VCaP (cell line): ENCODE data around the gene KRT82.

ENCODE experiments used
- H3K27ac ChIP-seq: fragments of 450-650 bp; 2 replicates; pipeline ENCODE4 v1.5.1; 2017
- CTCF ChIP-seq: fragments of 450-650 bp; conservative IDR thresholded peaks from 2 replicates; pipeline ENCODE4 v1.5.1; 2017; ENCODE audit warnings: mild to moderate bottlenecking, moderate library complexity

Gene KRT82

GRCh38 chr12:52390739-52391617, 15.2 kb downstream of the KRT82 start:
- H3K27ac ChIP-seq: no peak overlapping the region
- peak; percentile 75 for TF ChIP-seq CTCF

DNA sequence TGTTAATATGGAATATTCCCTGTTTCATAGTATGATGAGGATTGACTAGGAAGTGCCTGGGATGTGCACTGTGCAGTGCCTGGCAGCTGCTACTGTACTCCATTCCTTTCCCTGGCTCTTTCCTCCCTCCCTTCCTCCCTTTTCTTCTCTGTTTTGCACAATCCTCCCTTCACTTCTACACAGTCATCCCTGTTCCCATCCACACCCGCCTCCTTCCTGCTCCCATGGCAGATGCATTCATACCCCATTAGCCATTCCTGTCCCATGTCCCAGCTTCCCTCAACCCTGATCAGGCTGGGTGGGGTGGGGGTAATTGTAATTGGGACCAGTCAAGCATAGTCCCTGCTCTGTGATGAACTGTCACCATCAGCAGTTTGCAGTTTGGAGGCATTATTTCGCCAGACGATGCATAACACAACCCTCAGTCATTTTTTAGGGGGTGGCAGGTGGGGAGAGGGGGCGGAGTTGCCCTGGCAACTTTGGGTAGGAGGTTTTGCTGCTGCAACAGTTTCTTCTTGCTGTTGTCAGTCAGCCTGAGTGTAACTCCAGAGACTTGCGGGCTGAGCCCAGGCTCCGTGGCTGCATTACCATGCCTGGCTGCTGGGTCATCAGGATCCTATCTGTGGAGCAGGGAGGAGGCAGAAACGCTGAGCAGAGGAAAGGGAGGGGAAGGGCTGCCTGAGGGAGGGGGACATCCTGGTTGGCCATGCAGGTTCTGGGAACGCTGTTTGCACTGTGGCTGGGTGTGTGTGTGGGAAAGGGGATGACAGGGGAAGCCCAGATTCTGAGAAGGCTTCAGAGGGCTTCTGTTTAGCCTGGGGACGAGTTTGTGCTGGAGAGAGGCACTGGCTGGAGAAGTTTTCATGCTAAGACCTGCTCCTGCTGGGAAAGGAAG, 16.6 kb downstream of the KRT82 start:
- TF ChIP-seq CTCF: no peak
- no peak overlapping the region for H3K27ac ChIP-seq

- H3K27ac ChIP-seq: no peak overlapping the region
- TF ChIP-seq CTCF: no peak
Observed at GRCh38 chr12:52387859-52388258, 18.3 kb downstream of the KRT82 start.

DNA sequence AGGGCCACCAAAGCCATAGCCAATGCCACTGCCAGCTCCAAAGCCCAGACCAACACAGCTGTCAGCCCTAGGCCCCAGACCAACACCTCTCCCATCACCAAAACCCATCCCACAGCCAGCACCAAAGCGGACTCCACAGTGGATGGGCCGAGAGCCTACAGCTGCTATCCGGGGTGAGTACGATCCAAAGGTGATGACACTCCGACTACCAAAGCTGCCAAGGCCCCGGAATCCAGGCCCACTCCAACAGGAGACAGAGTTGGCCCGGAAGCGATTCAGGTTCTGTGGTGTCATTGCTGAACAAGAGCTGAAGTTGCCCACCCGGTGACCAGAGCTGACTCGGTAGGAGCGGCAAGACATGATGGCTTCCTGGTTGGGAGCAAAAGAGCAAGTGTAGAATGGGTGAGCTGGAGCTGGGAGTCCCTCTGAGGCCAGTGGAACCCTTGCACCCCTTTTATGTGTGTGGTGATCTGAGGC, 20.9 kb downstream of the KRT82 start, which contains the start of gene KRT84:
Gene KRT84 (minus strand): TSS at position 427 of the 477 bp plus-strand sequence. CDS start 67 bp downstream, at position 360.
- TF ChIP-seq CTCF: no peak
- no peak within 1 kb of the TSS for H3K27ac ChIP-seq

DNA sequence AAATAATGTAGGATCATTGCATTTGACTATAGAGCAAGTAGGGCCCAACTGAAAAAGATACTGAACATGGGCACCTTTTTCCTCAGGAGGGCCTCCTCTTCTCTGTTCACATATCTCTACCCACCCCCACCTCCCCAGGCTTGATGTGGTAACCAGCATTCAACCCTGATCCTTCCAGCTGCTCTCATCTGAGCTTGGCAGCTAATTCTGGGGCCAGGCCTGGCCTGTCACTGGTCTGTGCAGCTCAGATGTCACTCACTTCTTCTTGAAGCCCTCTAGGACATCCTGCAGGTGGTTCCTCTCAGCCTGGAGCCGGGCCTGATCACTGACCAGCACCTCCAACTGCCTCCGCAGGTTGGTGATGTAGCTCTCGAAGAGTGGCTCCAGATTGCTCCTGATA, 22.8 kb downstream of the KRT82 start:
- TF ChIP-seq CTCF: no peak
- H3K27ac ChIP-seq: no peak overlapping the region

GRCh38 chr12:52382854-52383253, 23.3 kb downstream of the KRT82 start:
- no peak for TF ChIP-seq CTCF
- no peak overlapping the region for H3K27ac ChIP-seq

- no peak for TF ChIP-seq CTCF
- no peak overlapping the region for H3K27ac ChIP-seq
Observed at GRCh38 chr12:52381206-52381605, 24.9 kb downstream of the KRT82 start.
